Measurements from ENCODE around the gene S100A12.

S100A12 gene

DNA sequence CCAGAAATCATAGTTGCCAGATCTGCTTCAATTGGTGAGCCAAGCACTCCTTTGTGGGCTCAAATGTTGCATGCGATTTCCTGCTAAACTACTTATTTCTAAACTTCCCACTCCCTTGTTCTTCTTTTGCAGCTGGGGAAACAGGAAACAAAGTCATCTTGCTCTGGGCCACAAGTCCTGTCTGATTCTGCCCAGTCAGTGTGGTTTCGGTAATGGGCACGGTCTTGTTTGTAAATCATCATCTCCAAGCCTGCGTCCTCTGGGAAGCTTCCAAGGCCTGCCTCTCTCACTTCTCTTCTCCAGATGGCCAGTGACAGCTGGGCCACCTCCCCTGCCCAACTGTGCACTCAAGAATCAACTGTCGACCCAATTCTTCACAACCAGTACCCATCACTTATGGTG lies 11.1 kb upstream of the S100A12 start:
- no peak for TF ChIP-seq ZFX (IDR thresholded peaks at IDR 0.05)
- TF ChIP-seq, protein P1, sequence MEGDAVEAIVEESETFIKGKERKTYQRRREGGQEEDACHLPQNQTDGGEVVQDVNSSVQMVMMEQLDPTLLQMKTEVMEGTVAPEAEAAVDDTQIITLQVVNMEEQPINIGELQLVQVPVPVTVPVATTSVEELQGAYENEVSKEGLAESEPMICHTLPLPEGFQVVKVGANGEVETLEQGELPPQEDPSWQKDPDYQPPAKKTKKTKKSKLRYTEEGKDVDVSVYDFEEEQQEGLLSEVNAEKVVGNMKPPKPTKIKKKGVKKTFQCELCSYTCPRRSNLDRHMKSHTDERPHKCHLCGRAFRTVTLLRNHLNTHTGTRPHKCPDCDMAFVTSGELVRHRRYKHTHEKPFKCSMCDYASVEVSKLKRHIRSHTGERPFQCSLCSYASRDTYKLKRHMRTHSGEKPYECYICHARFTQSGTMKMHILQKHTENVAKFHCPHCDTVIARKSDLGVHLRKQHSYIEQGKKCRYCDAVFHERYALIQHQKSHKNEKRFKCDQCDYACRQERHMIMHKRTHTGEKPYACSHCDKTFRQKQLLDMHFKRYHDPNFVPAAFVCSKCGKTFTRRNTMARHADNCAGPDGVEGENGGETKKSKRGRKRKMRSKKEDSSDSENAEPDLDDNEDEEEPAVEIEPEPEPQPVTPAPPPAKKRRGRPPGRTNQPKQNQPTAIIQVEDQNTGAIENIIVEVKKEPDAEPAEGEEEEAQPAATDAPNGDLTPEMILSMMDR (conservative IDR thresholded peaks at IDR 0.05) = no peak
- no peak overlapping the region for H3K27ac ChIP-seq

DNA sequence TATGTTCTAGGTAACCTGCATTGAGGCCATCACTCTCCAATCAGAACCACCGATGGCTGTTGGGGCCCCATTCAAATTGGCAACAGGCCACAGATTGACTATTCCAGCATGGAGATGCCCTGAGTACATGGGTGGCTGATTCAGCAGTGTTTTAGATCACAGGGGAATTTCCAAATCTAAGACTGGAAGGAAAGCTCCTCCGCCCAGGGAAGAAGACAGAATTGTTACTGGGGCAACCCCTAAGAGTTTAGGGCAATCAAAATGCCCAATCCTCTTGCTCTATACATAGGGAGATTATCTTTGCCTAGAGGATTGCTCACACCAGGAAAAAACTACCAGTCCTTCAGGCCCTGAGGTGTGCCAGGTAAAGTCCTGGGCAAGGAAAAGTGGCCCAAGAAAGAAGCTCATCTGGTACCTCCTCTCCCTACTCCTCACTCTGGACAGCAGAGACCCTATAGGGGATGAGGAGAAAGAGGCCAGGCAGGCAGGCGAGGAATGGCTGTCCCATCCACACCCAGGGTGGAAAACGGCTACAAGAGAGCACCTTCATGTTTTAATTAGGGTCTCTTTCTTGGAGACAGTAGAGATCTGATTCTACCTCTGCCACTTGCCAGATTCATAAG lies 9.6 kb upstream of the S100A12 start:
- H3K27ac ChIP-seq = no peak overlapping the region
- TF ChIP-seq, protein P1 (conservative IDR thresholded peaks at IDR 0.05) = no peak
- no peak for TF ChIP-seq ZFX (IDR thresholded peaks at IDR 0.05)

DNA sequence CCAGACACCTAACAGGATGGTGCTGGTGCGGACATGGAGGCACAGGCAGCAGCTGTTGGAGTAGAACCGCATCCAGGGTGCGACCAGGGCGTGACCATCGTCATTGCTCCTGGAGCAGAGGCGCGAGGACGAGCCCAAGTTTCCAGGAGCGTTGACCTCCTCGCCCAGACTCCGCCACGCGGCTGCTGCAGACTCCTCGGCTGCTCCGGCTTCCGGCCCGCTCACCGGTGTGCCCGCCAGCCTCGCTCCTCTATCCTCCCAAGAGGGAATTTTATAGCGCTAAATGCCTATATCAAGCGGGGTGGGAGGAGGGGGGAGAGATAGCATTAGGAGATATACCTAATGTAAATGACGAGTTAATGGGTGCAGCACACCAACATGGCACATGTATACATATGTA lies 5.3 kb upstream of the S100A12 start:
- TF ChIP-seq, protein P1 (conservative IDR thresholded peaks at IDR 0.05) = no peak
- TF ChIP-seq ZFX (IDR thresholded peaks at IDR 0.05) = no peak
- no peak overlapping the region for H3K27ac ChIP-seq

DNA sequence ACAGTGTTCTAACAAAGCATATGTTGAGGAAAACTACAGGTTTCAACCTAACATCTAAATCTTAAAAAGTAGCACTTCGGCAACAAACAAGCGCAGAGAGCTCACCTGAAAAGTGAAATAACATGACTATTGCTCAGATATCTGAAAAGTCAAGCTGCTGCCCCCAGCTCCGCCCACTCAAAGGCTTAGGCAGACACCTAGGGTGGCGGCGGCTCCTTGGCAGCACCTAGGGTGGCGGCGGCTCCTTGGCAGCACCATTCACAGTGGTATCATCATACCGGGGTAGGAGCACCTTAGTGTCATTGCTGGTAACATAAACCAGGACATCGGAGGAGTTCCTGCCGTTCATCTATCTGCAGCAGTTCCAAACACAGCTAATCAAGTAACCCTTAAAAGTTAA lies 4.2 kb upstream of the S100A12 start:
- TF ChIP-seq, protein P1 (conservative IDR thresholded peaks at IDR 0.05) = no peak
- no peak for TF ChIP-seq ZFX (IDR thresholded peaks at IDR 0.05)
- H3K27ac ChIP-seq = no peak overlapping the region

DNA sequence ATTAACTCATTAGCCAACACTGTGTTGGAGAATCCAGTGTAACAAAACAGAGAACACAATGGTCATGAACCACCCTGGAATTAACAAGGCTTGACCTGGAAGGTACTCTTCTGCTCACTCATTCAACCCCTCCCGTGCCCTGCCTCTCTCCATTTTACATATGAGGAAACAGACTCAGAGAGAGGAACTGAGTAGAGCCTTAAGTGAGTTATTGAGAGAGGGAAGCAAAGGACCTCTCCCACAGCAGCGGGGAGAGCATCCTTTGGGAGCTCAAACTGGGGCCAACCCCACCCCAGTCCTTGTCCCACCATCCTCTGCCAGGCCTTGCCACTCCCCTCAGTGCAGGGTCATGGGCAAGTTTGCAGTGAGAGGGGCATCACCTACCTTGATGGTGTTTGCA lies 1.4 kb downstream of the S100A12 start:
- H3K27ac ChIP-seq = no peak overlapping the region
- TF ChIP-seq, protein P1 (conservative IDR thresholded peaks at IDR 0.05) = no peak
- TF ChIP-seq ZFX (IDR thresholded peaks at IDR 0.05) = no peak

DNA sequence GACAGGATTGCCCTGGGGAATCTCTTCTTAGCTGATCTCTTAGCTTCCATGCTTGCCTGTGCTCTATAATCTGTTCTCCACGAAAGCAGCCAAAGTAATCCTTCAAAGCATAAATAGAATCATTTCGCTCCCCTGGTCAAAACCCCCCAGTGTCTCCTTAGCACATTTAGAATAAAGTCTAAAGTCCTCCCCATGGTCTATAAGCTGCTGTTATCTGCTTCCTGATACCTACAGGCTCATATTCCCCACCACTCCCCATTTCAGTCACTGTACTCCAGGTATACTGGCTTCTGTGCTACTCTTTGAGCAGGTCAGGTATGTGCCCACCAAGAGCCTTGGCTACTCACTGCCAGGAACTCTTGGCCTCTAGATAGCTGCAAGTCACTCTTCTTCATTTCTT lies 2.9 kb downstream of the S100A12 start:
- no peak overlapping the region for H3K27ac ChIP-seq
- TF ChIP-seq ZFX (IDR thresholded peaks at IDR 0.05) = no peak
- TF ChIP-seq, protein P1 (conservative IDR thresholded peaks at IDR 0.05) = no peak

DNA sequence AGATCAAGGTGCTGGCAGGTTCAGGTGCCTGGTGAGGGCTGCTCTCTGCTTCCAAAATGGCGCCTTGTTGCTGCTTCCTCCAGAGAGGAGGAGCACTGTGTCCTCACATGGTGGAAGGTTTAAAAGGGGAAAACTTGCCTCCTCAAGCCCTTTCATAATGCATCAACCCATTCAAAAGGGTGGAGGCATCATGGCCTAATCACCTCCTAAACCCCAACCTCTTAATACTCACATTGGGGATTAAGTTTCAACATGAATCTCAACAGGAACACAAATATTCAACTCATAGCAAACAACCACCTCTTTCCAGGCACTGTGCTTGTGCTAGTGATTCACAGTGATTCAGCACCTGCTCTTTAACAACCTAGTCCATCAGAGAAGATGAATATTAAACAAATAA lies 4.2 kb downstream of the S100A12 start:
- no peak overlapping the region for H3K27ac ChIP-seq
- TF ChIP-seq ZFX (IDR thresholded peaks at IDR 0.05) = no peak
- TF ChIP-seq, protein P1 (conservative IDR thresholded peaks at IDR 0.05) = no peak

Measured in C4-2B (cell line).